H1 (cell line): ENCODE measurements around the gene SGMS1.

ENCODE experiments used
- EZH2 ChIP-seq: fragments of 200-600 bp; sonication (generic); IDR thresholded peaks from 2 replicates; pipeline ENCODE4 v1.7.1; 2012; ENCODE audit warnings: low read depth, mild to moderate bottlenecking, moderate library complexity, low read length, inconsistent platforms; ENCODE audit not compliant: severe bottlenecking
- POLR2A ChIP-seq, 2 experiments: IDR thresholded peaks; 1 replicate in 1 of 2; 2 replicates in 1 of 2; pipeline ENCODE4 v1.6.1; 2011; ENCODE audit warnings: low read depth in 2 of 2, low read length in 2 of 2, mild to moderate bottlenecking in 2 of 2; ENCODE audit errors: control extremely low read depth in 1 of 2
- ZNF274 ChIP-seq: IDR thresholded peaks from 2 replicates; pipeline ENCODE4 v1.7.0; 2012; ENCODE audit warnings: low read length, borderline replicate concordance; ENCODE audit errors: extremely low read depth
- TF ChIP-seq, protein P1 (sequence below), 3 experiments: IDR thresholded peaks; 1 replicate in 2 of 3; 2 replicates in 1 of 3; pipeline versions ENCODE4 v1.5.1 to v1.6.1; 2011; ENCODE audit warnings: low read length in 3 of 3, mild to moderate bottlenecking in 3 of 3, inconsistent platforms in 2 of 3, low read depth in 1 of 3, moderate library complexity in 1 of 3; ENCODE audit not compliant: insufficient read depth in 1 of 3; ENCODE audit errors: control extremely low read depth in 1 of 3

DNA sequence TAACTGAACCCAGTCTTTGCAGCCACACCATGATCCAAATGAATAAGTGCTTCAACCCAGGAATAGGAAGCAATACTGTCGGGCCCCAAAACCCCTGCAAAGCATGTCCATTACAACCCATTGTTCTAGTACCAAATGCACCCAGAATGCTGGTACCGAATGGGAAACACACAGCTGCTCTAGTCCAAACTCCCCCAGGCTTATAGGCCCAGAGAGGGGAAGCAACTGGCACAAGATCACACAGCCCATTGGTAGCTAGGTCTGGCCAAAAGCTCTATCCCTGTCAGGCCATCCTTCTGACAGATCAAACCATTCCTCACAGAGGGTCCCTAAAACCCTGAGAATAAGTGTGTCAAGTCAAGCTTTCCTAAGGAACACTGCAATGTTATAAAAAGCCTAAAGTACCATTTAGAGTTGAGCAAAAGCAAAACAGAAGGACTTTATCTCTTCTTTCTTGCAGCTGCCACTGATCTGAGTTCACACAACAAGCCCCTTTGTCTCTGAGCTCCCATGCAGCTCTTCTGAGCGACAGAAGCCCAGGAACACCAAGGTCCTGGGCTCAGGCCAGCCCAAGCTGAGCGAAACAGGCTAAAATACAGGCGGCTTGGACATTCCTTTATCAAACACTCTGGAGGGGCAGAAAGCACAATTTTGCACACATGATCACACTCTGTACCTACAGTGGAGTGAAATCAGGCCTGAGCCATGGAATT lies 116.7 kb downstream of the SGMS1 start:
- TF ChIP-seq, protein P1, sequence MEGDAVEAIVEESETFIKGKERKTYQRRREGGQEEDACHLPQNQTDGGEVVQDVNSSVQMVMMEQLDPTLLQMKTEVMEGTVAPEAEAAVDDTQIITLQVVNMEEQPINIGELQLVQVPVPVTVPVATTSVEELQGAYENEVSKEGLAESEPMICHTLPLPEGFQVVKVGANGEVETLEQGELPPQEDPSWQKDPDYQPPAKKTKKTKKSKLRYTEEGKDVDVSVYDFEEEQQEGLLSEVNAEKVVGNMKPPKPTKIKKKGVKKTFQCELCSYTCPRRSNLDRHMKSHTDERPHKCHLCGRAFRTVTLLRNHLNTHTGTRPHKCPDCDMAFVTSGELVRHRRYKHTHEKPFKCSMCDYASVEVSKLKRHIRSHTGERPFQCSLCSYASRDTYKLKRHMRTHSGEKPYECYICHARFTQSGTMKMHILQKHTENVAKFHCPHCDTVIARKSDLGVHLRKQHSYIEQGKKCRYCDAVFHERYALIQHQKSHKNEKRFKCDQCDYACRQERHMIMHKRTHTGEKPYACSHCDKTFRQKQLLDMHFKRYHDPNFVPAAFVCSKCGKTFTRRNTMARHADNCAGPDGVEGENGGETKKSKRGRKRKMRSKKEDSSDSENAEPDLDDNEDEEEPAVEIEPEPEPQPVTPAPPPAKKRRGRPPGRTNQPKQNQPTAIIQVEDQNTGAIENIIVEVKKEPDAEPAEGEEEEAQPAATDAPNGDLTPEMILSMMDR (IDR thresholded peaks at IDR 0.05; ENCODE audit: control extremely low read depth in 1 of 3, insufficient read depth in 1 of 3, low read depth in 1 of 3, low read length in 3 of 3): no peak
- no peak for TF ChIP-seq POLR2A (IDR thresholded peaks at IDR 0.05; ENCODE audit: control extremely low read depth in 1 of 2, low read depth in 2 of 2, low read length in 2 of 2)
- no peak for TF ChIP-seq EZH2
- TF ChIP-seq ZNF274: no peak
